HFFc6 (cell line): ENCODE measurements around the gene OSBP2. TPM values are rescaled to one million over a fixed set of nuclear protein-coding genes. Genes with fewer than 3 reads are reported as not detected.
A peak's percentile ranks its signal among the peaks of the same experiment; 100 is the strongest.

Experiments used
- DNase-seq: peaks from one replicate; pipeline ENCODE4 v3.0.0-alpha.2; 2018
- H3K27ac Mint-ChIP-seq: 2 replicates; pipeline ENCODE4 v1.8.0; 2020; ENCODE audit warnings: mild to moderate bottlenecking, mixed read lengths
- H3K27me3 Mint-ChIP-seq: 2 replicates; pipeline ENCODE4 v1.8.0; 2021; ENCODE audit warnings: mild to moderate bottlenecking, moderate library complexity, mixed read lengths; ENCODE audit not compliant: insufficient read depth
- H3K36me3 Mint-ChIP-seq: 2 replicates; pipeline ENCODE4 v1.8.0; 2021; ENCODE audit warnings: low read depth, mixed read lengths
- H3K4me1 Mint-ChIP-seq: 2 replicates; pipeline ENCODE4 v1.8.0; 2020; ENCODE audit warnings: low read depth, mixed read lengths
- H3K4me3 Mint-ChIP-seq: 2 replicates; pipeline ENCODE4 v1.8.0; 2020; ENCODE audit warnings: mild to moderate bottlenecking, moderate library complexity, mixed read lengths
- H3K9me3 Mint-ChIP-seq: 2 replicates; pipeline ENCODE4 v1.8.0; 2020; ENCODE audit warnings: mild to moderate bottlenecking, mixed read lengths
- total RNA-seq, 6 experiments: library from RNA; stranded (reverse); fragmentation: NEBNext Ultra II Directional; extraction: Animal tissue kit (Norgen Biotek cat#: 25700); gene quantifications; 2 replicates in 1 of 6; 3 replicates in 5 of 6; pipeline ENCODE4 v1.2.3, GENCODE V29; 2021
- TF ChIP-seq, protein P1 (sequence below): fragments of 200-600 bp; sonication (generic); IDR thresholded peaks from 2 replicates; pipeline ENCODE4 v1.5.0; 2021; ENCODE audit warnings: antibody characterized with exemption, mild to moderate bottlenecking

OSBP2 gene
- total RNA-seq, 6 experiments from 2014 or later, result 0.09 to 0.37 (median 0.28) TPM; not detected in 1

- Mint-ChIP-seq H3K27ac (no peak overlapping the region), H3K4me1 (peaks cover 25% of the 10 kb centered on the region; the same call in 1 of the 2 replicates)
These were observed 59.8 kb downstream of the OSBP2 start for GRCh38 chr22:30754521-30754920.

DNA sequence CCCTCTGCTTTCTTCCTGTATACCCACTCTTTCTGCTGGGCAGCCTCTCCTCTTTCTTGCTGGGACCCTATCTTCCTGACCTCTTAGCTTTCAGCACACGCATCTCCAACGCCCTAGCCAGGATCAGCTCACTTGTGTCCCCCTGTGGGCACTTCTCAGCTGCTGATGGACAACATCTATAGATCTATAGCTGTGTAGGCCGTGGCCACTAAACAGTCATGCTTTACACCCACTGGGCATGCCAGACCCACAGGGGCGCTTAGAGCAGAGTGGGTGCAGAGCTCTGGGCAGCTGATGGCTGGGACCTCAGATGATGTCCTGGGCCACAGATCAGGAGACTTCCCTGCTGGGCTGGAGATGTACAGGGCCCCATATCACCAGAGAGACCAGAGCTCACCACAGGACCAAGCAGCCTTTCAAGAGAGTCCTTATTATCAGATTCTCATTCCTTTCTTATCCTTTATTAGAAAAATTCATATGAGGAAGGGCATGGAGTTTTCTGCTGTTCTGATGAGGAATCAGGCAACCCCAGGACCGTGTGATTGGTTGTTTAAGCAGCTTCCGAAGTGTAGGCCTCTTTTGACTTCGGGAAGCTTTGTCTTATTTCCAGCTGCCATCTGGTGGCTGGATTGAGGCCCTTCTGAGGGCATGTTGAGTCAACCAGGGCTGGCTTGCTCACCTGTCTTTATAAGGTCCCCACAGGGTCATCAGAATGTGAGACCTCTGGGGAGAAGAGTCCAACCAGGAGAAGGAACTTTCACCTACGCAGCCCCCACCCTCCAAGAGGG is 60.5 kb downstream of the OSBP2 start:
- Mint-ChIP-seq H3K27ac (no peak overlapping the region), H3K4me3 (no peak overlapping the region), H3K9me3 (no peaks in the 10 kb centered on the region), H3K4me1 (peaks cover 25% of the 10 kb centered on the region; the same call in 1 of the 2 replicates), H3K36me3 (no peaks in the 10 kb centered on the region), H3K27me3 (peaks cover 10% of the 10 kb centered on the region)
- DNase-seq, result peak; percentile 64
- TF ChIP-seq, protein P1, sequence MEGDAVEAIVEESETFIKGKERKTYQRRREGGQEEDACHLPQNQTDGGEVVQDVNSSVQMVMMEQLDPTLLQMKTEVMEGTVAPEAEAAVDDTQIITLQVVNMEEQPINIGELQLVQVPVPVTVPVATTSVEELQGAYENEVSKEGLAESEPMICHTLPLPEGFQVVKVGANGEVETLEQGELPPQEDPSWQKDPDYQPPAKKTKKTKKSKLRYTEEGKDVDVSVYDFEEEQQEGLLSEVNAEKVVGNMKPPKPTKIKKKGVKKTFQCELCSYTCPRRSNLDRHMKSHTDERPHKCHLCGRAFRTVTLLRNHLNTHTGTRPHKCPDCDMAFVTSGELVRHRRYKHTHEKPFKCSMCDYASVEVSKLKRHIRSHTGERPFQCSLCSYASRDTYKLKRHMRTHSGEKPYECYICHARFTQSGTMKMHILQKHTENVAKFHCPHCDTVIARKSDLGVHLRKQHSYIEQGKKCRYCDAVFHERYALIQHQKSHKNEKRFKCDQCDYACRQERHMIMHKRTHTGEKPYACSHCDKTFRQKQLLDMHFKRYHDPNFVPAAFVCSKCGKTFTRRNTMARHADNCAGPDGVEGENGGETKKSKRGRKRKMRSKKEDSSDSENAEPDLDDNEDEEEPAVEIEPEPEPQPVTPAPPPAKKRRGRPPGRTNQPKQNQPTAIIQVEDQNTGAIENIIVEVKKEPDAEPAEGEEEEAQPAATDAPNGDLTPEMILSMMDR, result peak; percentile 83

More at GRCh38 chr22:30754521-30754920, 59.8 kb downstream of the OSBP2 start:
- no peak overlapping the region for H3K4me3 Mint-ChIP-seq
- TF ChIP-seq, protein P1, result no peak
- H3K27me3 Mint-ChIP-seq, result peaks cover 10% of the 10 kb centered on the region
- H3K36me3 Mint-ChIP-seq, result no peaks in the 10 kb centered on the region
- no peaks in the 10 kb centered on the region for H3K9me3 Mint-ChIP-seq
- no peak for DNase-seq

GRCh38 chr22:30755759-30756124 is 61.1 kb downstream of the OSBP2 start:
- H3K4me3 Mint-ChIP-seq, result no peak overlapping the region
- H3K27ac Mint-ChIP-seq, result no peak overlapping the region
- no peaks in the 10 kb centered on the region for H3K36me3 Mint-ChIP-seq
- TF ChIP-seq, protein P1, result peak; percentile 48
- no peak for DNase-seq
- H3K27me3 Mint-ChIP-seq, result peaks cover 10% of the 10 kb centered on the region
- H3K9me3 Mint-ChIP-seq, result no peaks in the 10 kb centered on the region
- peaks cover 25% of the 10 kb centered on the region; the same call in 1 of the 2 replicates for H3K4me1 Mint-ChIP-seq

DNA sequence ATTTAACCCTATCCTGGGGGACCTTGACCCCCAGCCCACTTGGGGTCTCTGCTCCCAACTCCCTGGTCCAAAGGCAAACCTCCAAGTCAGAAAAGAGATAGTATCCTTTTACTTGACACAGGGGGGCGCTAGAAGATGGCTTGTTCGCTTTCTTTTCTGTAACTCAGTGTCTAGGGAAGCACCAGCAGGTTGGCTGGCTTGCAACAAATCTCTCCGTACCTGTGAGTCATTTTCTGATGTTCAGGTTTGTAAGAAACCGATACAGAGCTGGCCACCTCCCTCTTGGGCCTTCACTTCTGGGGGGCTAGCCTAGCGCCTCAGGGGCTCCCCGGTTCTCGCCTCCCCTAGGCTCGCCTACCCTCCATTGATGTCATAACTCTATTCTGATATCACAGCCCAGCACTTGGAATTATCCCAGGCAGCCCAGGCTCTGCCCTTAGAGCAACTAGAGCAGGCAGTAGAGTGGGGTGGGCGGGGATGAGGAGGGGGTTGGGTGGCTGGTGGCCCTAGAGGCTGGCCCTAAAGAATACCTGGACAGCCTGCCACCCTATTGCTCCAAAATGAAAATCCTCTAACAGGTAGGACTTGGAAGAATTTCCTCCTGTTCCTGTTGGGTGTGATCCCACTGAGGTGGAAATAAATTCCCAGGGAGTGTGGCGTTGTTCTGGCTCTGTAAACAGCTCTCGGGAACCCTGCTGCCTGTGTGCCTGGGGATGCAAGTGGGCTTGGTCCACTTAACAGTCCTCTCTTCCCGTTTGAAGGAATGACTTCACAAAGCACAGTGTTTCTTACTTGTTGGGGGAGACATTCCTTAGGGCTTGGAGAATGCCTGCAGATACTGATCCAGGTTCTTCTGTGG is 69.4 kb downstream of the OSBP2 start:
- Mint-ChIP-seq H3K27ac (no peak overlapping the region), H3K27me3 (peaks cover 4% of the 10 kb centered on the region; the same call in 1 of the 2 replicates), H3K36me3 (no peaks in the 10 kb centered on the region), H3K4me3 (no peak overlapping the region), H3K4me1 (no peaks in the 10 kb centered on the region), H3K9me3 (no peaks in the 10 kb centered on the region)
- TF ChIP-seq, protein P1, result peak; percentile 87
- peak; percentile 73 for DNase-seq

DNA sequence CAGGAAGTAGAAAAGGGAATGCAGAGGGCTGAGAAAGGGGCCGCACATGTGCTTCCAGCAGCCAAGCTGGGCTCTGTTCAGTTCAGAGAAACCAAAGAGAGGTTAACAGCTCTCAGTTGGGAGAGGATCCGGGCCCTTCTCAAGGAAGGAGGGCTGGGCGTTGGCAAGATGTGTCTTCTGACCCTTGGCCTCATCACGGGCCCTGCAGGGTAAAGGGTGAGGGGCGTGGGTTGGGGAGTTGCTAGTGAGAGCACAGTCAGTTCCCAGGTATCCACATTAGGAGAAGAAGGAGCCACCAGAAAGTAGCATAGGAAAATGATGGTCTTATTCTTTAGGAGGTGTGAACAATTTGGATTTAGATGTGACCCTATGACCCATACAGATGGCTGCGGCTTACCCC is 73.0 kb downstream of the OSBP2 start:
- TF ChIP-seq, protein P1, result no peak
- Mint-ChIP-seq H3K27me3 (peaks cover 12% of the 10 kb centered on the region), H3K4me3 (no peak overlapping the region), H3K27ac (no peak overlapping the region), H3K36me3 (no peaks in the 10 kb centered on the region), H3K4me1 (no peaks in the 10 kb centered on the region), H3K9me3 (no peaks in the 10 kb centered on the region)
- no peak for DNase-seq
